HepG2 (cell line): ENCODE data around the gene COLEC12. TPM values are rescaled to one million over a fixed set of nuclear protein-coding genes. Genes with fewer than 3 reads are reported as not detected.
A peak's percentile ranks its signal among the peaks of the same experiment; 100 is the strongest.

Experiments used
- ATF7-NPFF ChIP-seq: sonication (generic); formaldehyde crosslinking; IDR thresholded peaks from 2 replicates; pipeline ENCODE4 v1.8.1; 2023; ENCODE audit warnings: mild to moderate bottlenecking, low read depth, missing genetic modification reagents, moderate library complexity
- BCL6 ChIP-seq: IDR thresholded peaks from 2 replicates; pipeline ENCODE4 v1.6.1; 2016; ENCODE audit warnings: missing genetic modification reagents, missing compliant biosample characterization
- CSRNP1 ChIP-seq: sonication (generic); formaldehyde crosslinking; IDR thresholded peaks from 2 replicates; pipeline ENCODE4 v1.8.1; 2023; ENCODE audit warnings: mild to moderate bottlenecking, missing genetic modification reagents
- HES4 ChIP-seq: sonication (generic); formaldehyde crosslinking; IDR thresholded peaks from 2 replicates; pipeline ENCODE4 v1.9.0; 2021; ENCODE audit warnings: mild to moderate bottlenecking, missing genetic modification reagents, borderline replicate concordance
- HOXD1 ChIP-seq: sonication (generic); formaldehyde crosslinking; IDR thresholded peaks from 2 replicates; pipeline ENCODE4 v1.5.0; 2020; ENCODE audit warnings: missing genetic modification reagents
- KAT7 ChIP-seq: IDR thresholded peaks from 2 replicates; pipeline ENCODE4 v1.6.1; 2018; ENCODE audit warnings: borderline replicate concordance, missing compliant biosample characterization
- MTF2 ChIP-seq: sonication (generic); formaldehyde crosslinking; IDR thresholded peaks from 2 replicates; pipeline ENCODE4 v1.5.0; 2020; ENCODE audit warnings: missing genetic modification reagents, borderline replicate concordance
- NCOA1 ChIP-seq: sonication (generic); formaldehyde crosslinking; IDR thresholded peaks from 2 replicates; pipeline ENCODE4 v1.9.0; 2021; ENCODE audit warnings: missing genetic modification reagents
- PAXIP1 ChIP-seq: sonication (generic); formaldehyde crosslinking; conservative IDR thresholded peaks from 2 replicates; pipeline ENCODE4 v1.4.0; 2020; ENCODE audit warnings: mild to moderate bottlenecking, missing genetic modification reagents, moderate library complexity
- PITX1 ChIP-seq: sonication (generic); formaldehyde crosslinking; IDR thresholded peaks from 2 replicates; pipeline ENCODE4 v1.5.1; 2020; ENCODE audit warnings: mild to moderate bottlenecking, missing genetic modification reagents
- RBAK ChIP-seq: sonication (generic); formaldehyde crosslinking; IDR thresholded peaks from 2 replicates; pipeline ENCODE4 v1.5.1; 2020; ENCODE audit warnings: mild to moderate bottlenecking, missing genetic modification reagents
- RXRA ChIP-seq: sonication (generic); formaldehyde crosslinking; IDR thresholded peaks from 2 replicates; pipeline ENCODE4 v1.5.1; 2020; ENCODE audit warnings: missing genetic modification reagents
- SKI ChIP-seq: fragments of 450-650 bp; IDR thresholded peaks from one replicate; pipeline ENCODE4 v1.6.1; 2018; ENCODE audit warnings: mild to moderate bottlenecking; ENCODE audit not compliant: partially characterized antibody
- SOX13 ChIP-seq, 3 experiments: fragments of 450-650 bp in 1 of 3; sonication (generic) in 1 of 3; formaldehyde crosslinking in 1 of 3; IDR thresholded peaks in 2 of 3; conservative IDR thresholded peaks in 1 of 3; 2 replicates each; pipeline versions ENCODE4 v1.5.0 to v1.6.1; 2016 to 2020; ENCODE audit warnings: antibody characterized with exemption in 1 of 3, mild to moderate bottlenecking in 1 of 3, missing compliant biosample characterization in 1 of 3, missing genetic modification reagents in 1 of 3, moderate library complexity in 1 of 3
- TP53 ChIP-seq: sonication (generic); formaldehyde crosslinking; conservative IDR thresholded peaks from 2 replicates; pipeline ENCODE4 v1.4.0; 2020; ENCODE audit warnings: missing genetic modification reagents
- ZBTB4 ChIP-seq: sonication (generic); formaldehyde crosslinking; IDR thresholded peaks from 2 replicates; pipeline ENCODE4 v1.4.0; 2020; ENCODE audit warnings: missing genetic modification reagents, mild to moderate bottlenecking, borderline replicate concordance
- ZNF124 ChIP-seq: sonication (generic); formaldehyde crosslinking; IDR thresholded peaks from 2 replicates; pipeline ENCODE4 v1.4.0; 2020; ENCODE audit warnings: missing genetic modification reagents
- ZNF552 ChIP-seq: sonication (generic); formaldehyde crosslinking; IDR thresholded peaks from 2 replicates; pipeline ENCODE4 v1.9.0; 2022; ENCODE audit warnings: missing genetic modification reagents, mild to moderate bottlenecking, borderline replicate concordance
- ZNF790 ChIP-seq: sonication (generic); formaldehyde crosslinking; IDR thresholded peaks from 2 replicates; pipeline ENCODE4 v1.8.0; 2022; ENCODE audit warnings: missing genetic modification reagents, mild to moderate bottlenecking, borderline replicate concordance
- ZSCAN31 ChIP-seq: sonication (generic); formaldehyde crosslinking; IDR thresholded peaks from 2 replicates; pipeline ENCODE4 v1.5.0; 2020; ENCODE audit warnings: low read depth, mild to moderate bottlenecking, missing genetic modification reagents
- polyA plus RNA-seq, 8 experiments: library from polyadenylated mRNA; depleted of rRNA in 3 of 8; stranded (reverse) in 7 of 8; unstranded in 1 of 8; fragments of >200 nt; fragmentation: Illumina TruSeq in 4 of 8; extraction: Trizol in 4 of 8; gene quantifications; 2 replicates each; pipeline versions ENCODE4 v1.2.1 to v1.2.3, GENCODE V29; 2011 to 2016; ENCODE audit warnings: low read depth in 4 of 8, missing spikeins in 1 of 8, mixed read lengths in 1 of 8; ENCODE audit not compliant: insufficient read depth in 1 of 8
- total RNA-seq, 5 experiments: library from RNA; depleted of rRNA; stranded (reverse); fragments of >200 nt; fragmentation: Illumina TruSeq; extraction: Trizol; gene quantifications; 2 replicates each; pipeline ENCODE4 v1.2.3, GENCODE V29; 2016; ENCODE audit warnings: low read depth in 1 of 5

COLEC12 gene
- total and polyA plus RNA-seq, 2 of the 13 experiments (the other 11 are each of a cell fraction or from before 2014, with no cell fraction given): 0.02 to 0.11 TPM

GRCh38 chr18:267688-268552, 232.6 kb downstream of the COLEC12 start, which contains the start of gene THOC1 (continued):
- TF ChIP-seq CSRNP1 (peak; percentile 64), SKI (peak; percentile 53), ZNF552 (CRISPR knock-in tag) (0 out of 2 replicates have a peak, but pooled peaks have one; percentile 72), RBAK (0 out of 2 replicates have a peak, but pooled peaks have one; percentile 18), MTF2 (no peak), PAXIP1 (CRISPR knock-in tag) (peak; percentile 54; the same call in 1 of the 2 replicates), BCL6 (CRISPR knock-in tag) (peak; percentile 44; the same call in 1 of the 2 replicates), ATF7-NPFF (CRISPR knock-in tag) (peak; percentile 85), TP53 (peak; percentile 67; the same call in 1 of the 2 replicates), ZSCAN31 (CRISPR knock-in tag) (peak; percentile 93), ZNF124 (CRISPR knock-in tag) (peak; percentile 85; the same call in 1 of the 2 replicates), ZNF790 (CRISPR knock-in tag) (peak; percentile 83), NCOA1 (CRISPR knock-in tag) (no peak; the same call in 1 of the 2 replicates), RXRA (peak; percentile 75), PITX1 (CRISPR knock-in tag) (no peak), SOX13 (IDR thresholded peaks at IDR 0.05) (no peak), SOX13 (CRISPR knock-in tag; conservative IDR thresholded peaks at IDR 0.05 in 1 of 2, IDR thresholded peaks at IDR 0.05 in 1 of 2) (peak in 1 of 2 experiments; percentile 66; a peak in 2 of 4 replicates), HOXD1 (CRISPR knock-in tag) (peak; percentile 26; the same call in 1 of the 2 replicates), HES4 (peak; percentile 80), ZBTB4 (CRISPR knock-in tag) (peak; percentile 84; the same call in 1 of the 2 replicates), KAT7 (CRISPR knock-in tag) (peak; percentile 85; the same call in 1 of the 2 replicates)
